ENCODE results near the gene CABLES2.
"Not testable (repeated sequence)": the region's sequence is repeated elsewhere in the genome, so short reads cannot be mapped to it uniquely, and the experiment has no call there.

CABLES2 gene

DNA sequence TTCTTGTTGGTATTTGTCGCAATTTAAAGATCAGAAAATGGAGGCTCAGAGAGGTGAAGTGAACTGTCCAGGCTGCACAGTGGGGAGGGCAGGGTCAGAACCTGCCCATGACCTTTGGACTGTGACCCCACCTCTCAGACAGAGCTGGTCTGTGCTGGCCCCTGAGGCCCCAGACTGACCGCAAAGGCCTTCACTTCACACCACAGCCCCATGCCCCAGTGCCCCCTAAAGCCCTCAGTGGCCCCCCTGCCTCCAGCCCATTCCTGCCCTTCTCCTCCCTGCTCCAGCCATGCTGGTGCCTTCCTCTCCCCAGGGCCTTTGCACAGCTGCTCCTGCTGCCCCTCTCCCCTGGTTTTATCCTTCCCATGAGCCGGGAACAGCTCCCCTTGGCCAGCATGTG is 29.6 kb upstream of the CABLES2 start:
- DNase-seq (ENCODE audit: low spot score), result no peak

DNA sequence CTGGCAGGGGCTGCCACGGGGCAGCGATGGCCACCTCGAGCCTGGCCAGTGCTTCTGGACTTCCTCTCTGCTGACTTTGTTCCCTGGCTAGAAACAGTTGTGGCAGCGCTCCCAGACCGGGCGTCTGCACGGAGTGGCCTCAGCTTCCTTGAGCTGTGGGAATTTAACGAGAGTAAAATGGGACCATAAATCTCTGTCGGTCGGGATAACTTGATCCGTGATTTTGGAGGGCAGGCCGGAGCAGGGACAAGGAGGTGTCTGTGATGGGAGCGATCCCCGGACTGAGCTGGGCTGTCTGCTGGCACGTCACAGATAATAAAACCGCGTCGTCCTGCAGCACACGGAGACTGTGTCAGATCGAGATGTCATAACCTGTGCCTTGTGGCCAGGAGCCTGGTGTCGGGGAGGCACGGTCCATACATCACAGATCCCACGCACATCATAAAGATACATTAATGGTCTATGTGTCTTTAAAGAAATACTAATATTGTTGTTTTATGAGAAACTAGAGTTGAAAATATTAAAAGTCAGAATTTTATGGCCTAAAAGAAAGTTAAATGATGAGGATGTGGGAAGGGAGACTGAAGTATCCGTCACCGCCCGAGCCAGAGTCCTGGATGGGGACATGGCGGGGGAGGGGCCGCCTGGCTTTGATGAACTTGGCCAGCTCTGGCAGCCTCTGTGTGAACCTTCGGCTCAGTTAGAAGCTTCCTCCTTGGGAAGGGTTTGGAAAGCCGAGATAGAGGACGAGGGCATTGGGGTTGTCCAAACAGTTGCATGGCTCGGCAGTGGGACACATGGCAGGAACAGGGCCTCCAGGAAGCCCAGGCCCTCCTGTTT is 26.8 kb upstream of the CABLES2 start:
- no peak for DNase-seq (ENCODE audit: low spot score)

GRCh38 chr20:62430866-62431447 is 23.9 kb upstream of the CABLES2 start:
- no peak for DNase-seq (ENCODE audit: low spot score)

DNA sequence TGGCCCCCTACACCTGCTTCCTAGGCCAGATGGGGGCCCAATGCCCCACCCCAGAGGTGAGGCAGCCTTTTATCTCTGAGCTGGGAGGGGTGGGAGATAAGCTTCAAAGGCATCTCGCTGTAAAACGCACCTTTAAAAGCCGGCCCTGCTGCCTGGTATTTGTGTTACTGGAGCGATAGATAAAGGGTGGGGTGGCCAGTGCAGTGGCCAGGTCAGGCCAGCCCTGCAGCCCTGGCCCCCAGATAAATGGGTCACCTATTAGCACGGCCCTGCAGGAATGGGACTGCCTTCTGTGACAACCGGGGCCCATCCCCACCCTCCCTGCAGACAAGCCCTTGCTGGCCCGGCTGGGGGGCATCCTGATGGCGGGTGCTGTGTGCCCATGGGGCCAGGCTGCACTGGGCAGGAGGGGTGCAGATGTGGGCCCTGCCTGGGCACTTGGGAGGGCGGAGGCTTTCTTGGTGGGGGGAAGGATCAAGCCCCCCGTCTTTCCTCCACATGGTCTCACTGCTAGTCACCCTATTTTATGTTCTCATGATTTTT is 23.3 kb upstream of the CABLES2 start:
- no peak for DNase-seq (ENCODE audit: low spot score)

GRCh38 chr20:62429455-62430310 is 22.6 kb upstream of the CABLES2 start:
- DNase-seq (ENCODE audit: low spot score), result no peak

DNA sequence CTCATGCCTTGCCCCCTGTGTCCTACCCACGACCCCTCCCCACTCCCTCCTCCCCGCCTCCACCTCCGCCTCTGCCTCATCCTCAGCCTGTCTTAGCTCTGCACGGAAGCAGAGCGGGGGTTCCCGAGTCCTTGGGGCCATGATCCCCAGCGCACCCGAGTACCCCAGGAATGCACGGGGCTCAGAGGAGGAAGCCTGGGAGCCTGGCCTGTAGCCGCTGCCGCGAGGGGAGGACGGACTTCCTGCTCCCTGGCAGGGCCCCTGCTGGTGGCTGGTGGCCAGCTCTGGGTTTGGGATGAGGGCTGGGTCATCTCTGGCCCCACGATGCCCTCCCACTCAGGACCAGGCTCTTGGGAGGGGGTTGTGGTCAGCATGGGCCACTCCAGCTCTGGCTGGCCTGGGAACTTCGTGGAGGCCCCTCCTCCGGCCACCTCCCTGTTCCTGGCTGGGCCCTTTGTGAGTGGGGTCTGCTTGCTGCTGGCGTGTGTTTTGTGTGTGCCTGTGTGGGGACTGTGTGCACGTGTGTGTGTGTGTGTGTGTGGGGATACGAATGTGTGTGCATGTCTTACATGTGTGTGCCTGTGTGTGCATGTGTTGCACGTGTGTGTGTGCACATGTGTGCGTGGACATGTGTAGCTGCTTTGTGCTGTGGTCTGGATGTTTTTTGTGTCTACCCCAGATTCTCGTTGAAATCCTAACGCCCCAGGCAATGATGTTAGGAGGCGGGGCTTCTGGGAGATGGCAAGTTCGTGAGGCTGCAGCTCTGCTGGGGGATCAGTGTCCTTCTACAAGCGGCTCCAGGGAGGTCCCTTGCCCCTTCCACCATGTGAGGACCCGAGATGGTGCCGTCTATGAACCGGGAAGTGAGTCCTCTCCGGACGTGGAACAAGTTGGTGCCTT is 21.6 kb upstream of the CABLES2 start:
- DNase-seq (ENCODE audit: low spot score), result no peak

GRCh38 chr20:62428002-62428372 is 20.9 kb upstream of the CABLES2 start:
- DNase-seq (ENCODE audit: low spot score), result no peak

DNA sequence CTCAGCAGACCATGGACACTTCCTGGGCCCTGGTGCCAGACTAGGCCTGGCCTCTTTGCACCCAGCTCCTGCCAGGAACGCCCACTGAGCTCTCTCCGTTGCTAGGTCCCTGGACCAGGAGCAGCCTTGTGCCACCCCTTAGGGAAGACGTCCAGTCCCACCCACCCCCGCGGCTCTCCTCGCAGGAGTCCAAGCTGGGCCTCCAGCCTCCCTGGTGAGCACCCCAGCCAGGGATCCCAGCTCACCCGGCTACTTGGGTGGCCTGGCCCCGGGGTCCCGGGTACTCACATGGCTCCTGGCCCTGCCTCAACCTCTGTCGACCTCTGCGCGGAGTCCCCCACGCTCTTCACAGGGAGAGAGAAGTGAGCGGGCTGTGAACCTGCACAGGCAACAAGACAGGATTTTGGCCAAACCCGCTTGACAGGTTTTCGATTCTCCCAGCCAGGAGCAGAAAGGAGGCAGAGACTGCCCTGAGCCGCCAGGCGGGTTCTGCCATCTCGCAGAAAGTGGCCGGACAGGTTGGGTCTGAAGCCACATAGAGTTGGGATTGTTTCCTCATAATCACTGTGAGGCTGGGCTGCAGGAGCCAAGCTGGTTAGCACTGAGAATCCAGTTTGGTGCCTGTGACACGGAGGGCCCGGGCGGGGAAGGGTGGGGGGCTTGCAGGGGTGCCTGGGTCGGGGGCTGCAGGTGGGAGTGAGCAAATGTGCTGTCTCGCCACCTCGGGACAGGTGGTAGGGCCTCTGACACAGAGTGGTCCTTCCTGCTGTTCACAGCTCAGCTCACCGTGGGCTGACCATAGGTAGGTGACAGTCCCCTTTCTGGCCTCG is 20.3 kb upstream of the CABLES2 start, which contains the start of gene RBBP8NL:
Gene RBBP8NL (minus strand): TSS at position 368 of the 830 bp plus-strand sequence. CDS start 7,892 bp downstream, outside the sequence.
- DNase-seq (ENCODE audit: low spot score), result no peak

DNA sequence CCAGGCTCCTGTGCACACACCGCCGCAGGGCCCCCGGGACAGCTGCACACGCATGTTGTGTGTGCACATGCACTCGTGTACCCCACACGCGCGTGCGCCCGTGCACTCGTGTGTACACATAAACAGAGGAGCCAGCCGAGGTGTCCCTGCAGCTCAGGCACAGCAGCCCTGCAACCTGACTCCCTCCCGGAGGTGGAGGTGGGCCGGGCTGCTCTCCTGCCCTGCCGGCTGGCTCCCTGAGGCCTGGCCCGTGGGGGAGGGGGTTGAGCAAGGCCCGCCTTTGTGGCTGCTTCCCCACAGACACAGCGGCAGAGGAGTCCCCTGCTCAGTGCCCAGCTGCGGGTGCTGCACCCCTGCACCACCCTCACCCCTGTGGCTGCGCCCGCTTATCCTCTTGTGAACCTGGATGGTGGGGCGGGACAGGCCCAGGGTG is 19.6 kb upstream of the CABLES2 start:
- no peak for DNase-seq (ENCODE audit: low spot score)

DNA sequence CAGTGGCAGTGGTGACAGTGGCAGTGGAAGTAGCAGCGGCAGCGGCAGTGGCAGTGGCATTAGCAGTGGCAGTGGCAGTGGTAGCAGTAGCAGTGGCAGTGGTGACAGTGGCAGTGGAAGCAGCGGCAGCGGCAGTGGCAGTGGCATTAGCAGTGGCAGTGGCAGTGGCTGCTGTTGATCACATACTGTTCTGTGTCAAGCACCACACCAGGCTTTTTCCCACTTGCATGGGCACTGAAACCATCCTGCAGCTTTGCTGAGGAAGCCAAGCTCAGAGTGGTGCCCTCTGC is 18.9 kb upstream of the CABLES2 start:
- DNase-seq (ENCODE audit: low spot score), result not testable (repeated sequence)

DNA sequence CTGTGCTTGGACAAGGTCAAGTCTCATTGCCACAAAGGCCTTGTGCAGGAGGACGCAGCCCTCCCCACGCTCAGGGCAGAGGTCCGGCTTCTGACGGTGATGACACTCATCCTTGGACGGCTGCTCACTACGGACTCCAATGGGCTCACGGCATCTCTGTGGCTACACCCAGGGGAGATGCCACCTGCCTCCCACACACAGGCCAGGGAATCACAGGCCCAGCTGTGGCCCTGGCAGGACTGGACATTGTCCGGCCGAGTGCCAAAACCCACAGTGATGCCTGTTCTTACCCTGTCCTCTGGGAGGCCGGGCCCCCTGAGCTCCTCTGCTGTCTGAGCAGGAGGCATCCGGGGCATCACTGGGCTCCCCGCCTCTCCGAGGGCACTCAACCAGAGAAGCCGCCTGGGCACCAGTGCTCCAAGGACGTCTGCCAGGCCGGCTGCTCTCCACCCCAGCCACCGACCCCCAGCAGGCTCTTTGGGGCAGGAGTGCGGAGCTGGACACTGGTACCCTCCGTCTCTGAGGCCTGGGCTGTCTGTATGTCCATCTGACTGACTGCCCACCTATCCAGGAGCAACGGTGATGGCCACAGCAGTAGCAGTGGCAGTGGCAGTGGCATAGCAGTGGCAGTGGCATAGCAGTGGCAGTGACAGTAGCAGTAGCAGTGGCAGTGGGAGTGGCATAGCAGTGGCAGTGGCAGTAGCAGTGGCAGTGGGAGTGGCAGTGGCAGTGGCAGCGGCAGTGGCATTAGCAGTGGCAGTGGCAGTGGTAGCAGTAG is 18.4 kb upstream of the CABLES2 start:
- no peak for DNase-seq (ENCODE audit: low spot score)

- DNase-seq (ENCODE audit: low spot score), result no peak
These were observed 17.4 kb upstream of the CABLES2 start for GRCh38 chr20:62424249-62425107.

DNA sequence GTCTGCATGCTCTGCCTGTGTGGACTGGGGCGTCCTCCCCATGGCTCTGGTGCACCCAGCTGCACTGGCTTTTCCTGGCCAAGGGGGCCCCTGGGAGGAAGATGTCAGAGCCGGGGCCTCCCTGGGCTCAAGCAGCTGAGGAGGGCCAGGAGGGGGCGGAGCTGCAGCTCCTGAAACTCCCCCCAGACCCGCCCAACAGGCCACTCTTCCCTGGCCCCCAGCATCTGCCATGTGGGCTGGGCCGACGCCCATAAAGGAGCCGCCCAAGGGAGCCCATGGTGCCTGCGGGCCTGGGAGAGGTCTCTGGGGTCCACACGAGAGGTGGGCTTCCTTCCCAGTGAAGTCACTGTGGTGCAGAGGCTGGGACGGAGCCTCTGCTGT is 16.2 kb upstream of the CABLES2 start:
- DNase-seq (ENCODE audit: low spot score), result no peak

GRCh38 chr20:62422636-62423325 is 15.7 kb upstream of the CABLES2 start:
- no peak for DNase-seq (ENCODE audit: low spot score)

- DNase-seq (ENCODE audit: low spot score), result no peak
These were observed 14.6 kb upstream of the CABLES2 start for GRCh38 chr20:62421716-62421990.

DNA sequence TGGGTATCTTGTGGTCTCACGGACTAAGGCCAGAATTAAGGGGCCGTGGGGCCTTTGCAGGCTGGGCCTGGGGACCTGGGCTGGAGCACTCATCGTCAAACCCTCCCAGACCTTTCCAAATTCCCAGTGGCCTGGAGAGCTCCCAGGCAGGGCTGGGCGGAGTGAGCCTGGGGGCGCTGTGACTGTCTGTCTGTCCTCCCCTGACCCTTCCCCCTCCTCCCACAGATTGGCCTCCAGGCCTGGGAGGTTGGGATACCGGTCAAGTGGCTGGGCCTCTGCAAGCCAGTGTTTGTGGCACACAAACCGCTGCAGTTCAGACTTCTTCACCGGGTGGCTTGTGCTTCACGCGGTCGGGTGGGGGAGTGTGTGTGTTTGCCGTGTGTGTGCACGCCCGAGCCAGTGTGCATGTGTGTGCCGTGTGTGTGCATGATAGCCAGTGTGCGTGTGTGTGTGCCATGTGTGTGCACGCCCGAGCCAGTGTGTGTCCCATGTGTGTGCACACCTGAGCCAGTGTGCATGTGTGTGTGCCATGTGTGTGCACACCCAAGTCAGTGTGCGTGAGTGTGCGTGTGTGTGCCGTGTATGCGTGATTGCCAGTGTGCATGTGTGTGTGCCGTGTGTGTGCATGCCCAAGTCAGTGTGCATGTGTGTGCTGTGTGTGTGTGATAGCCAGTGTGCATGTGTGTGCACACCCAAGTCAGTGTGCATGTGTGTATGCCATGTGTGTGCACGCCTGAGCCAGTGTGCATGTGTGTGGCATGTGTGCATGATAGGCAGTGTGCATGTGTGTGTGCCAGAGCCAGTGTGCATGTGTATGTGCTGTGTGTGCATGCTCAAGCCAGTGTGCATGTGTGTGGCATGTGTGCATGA is 14.0 kb upstream of the CABLES2 start:
- no peak for DNase-seq (ENCODE audit: low spot score)

- DNase-seq (ENCODE audit: low spot score), result no peak
These were observed 12.7 kb upstream of the CABLES2 start for GRCh38 chr20:62419759-62420158.
